ENCODE results near the gene HLA-DPA1.

DNA sequence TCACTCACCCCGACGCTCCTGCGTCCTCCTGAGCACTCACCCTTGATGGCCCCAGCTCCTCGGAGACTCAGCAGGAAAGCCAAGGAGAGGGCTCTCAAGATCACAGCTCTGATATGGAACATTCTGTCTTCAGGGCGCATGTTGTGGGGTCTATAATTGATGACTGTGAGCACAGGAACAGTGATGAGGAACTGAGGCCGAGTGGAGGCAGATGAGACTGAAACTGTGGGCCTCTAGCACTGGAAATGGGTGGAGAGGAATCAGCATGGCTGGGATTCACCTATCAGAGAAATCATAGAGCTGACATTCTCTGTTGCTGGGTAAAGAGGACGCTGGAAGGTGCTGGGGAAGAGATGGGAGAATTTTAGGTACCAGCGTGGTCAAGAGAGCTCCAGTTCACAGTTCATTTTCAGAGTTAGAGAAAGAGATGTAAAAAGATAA lies at the start of gene HLA-DPA1:
- TF ChIP-seq, protein P1, sequence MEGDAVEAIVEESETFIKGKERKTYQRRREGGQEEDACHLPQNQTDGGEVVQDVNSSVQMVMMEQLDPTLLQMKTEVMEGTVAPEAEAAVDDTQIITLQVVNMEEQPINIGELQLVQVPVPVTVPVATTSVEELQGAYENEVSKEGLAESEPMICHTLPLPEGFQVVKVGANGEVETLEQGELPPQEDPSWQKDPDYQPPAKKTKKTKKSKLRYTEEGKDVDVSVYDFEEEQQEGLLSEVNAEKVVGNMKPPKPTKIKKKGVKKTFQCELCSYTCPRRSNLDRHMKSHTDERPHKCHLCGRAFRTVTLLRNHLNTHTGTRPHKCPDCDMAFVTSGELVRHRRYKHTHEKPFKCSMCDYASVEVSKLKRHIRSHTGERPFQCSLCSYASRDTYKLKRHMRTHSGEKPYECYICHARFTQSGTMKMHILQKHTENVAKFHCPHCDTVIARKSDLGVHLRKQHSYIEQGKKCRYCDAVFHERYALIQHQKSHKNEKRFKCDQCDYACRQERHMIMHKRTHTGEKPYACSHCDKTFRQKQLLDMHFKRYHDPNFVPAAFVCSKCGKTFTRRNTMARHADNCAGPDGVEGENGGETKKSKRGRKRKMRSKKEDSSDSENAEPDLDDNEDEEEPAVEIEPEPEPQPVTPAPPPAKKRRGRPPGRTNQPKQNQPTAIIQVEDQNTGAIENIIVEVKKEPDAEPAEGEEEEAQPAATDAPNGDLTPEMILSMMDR (IDR thresholded peaks at IDR 0.05), result no peak
- TF ChIP-seq TCF7L2 (IDR thresholded peaks at IDR 0.05; ENCODE audit: low read depth, low read length), result no peak
- TF ChIP-seq, protein P2, sequence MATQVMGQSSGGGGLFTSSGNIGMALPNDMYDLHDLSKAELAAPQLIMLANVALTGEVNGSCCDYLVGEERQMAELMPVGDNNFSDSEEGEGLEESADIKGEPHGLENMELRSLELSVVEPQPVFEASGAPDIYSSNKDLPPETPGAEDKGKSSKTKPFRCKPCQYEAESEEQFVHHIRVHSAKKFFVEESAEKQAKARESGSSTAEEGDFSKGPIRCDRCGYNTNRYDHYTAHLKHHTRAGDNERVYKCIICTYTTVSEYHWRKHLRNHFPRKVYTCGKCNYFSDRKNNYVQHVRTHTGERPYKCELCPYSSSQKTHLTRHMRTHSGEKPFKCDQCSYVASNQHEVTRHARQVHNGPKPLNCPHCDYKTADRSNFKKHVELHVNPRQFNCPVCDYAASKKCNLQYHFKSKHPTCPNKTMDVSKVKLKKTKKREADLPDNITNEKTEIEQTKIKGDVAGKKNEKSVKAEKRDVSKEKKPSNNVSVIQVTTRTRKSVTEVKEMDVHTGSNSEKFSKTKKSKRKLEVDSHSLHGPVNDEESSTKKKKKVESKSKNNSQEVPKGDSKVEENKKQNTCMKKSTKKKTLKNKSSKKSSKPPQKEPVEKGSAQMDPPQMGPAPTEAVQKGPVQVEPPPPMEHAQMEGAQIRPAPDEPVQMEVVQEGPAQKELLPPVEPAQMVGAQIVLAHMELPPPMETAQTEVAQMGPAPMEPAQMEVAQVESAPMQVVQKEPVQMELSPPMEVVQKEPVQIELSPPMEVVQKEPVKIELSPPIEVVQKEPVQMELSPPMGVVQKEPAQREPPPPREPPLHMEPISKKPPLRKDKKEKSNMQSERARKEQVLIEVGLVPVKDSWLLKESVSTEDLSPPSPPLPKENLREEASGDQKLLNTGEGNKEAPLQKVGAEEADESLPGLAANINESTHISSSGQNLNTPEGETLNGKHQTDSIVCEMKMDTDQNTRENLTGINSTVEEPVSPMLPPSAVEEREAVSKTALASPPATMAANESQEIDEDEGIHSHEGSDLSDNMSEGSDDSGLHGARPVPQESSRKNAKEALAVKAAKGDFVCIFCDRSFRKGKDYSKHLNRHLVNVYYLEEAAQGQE (IDR thresholded peaks at IDR 0.05; ENCODE audit: insufficient read depth in 1 of 2, low read depth in 2 of 2, low read length in 1 of 2), result no peak
